B cell (primary cell): ENCODE measurements around the gene ZNF808. TPM values are rescaled to one million over a fixed set of nuclear protein-coding genes. Genes with fewer than 3 reads are reported as not detected.
"Not testable (repeated sequence)": the region's sequence is repeated elsewhere in the genome, so short reads cannot be mapped to it uniquely, and the experiment has no call there.

Experiments used
- ATAC-seq: fragments of 200-7000 bp; cut with Tn5 transposase; one replicate; pipeline ENCODE4 v1.10.0; 2021; ENCODE audit warnings: low read depth, mild to moderate bottlenecking, moderate number of reproducible peaks, moderate library complexity
- CTCF ChIA-PET: fragments of 350-600 bp; sonication (Branson Sonifier 250); formaldehyde crosslinking; loops from one replicate; lab custom pipeline; 2021; ENCODE audit warnings: antibody characterized with exemption, inconsistent platforms; lab: Charles Lee
- POLR2A ChIA-PET: fragments of 350-600 bp; sonication (Branson Sonifier 250); formaldehyde crosslinking; loops from one replicate; lab custom pipeline; 2021; ENCODE audit warnings: antibody characterized with exemption; lab: Charles Lee
- DNase-seq: peaks from one replicate; pipeline ENCODE4 v3.0.0; 2013
- H2AFZ ChIP-seq: 2 replicates; pipeline ENCODE4 v1.6.1; 2012; ENCODE audit warnings: mild to moderate bottlenecking, low read depth, low read length; ENCODE audit not compliant: insufficient read depth, poor library complexity, severe bottlenecking
- H3K27ac ChIP-seq, 2 donors: 1 replicate in 1 of 2; 2 replicates in 1 of 2; pipeline ENCODE4 v1.5.1; 2012 to 2013; ENCODE audit warnings: low read length in 2 of 2, mild to moderate bottlenecking in 2 of 2, moderate library complexity in 1 of 2
- H3K27me3 ChIP-seq, 4 experiments: fragments of 200-600 bp in 1 of 4; sonication (generic) in 1 of 4; replicated peaks in 1 of 4; 1 replicate in 2 of 4; 2 replicates in 2 of 4; pipeline versions ENCODE4 v1.6.1 to v1.7.0; 2013 to 2016; ENCODE audit warnings: low read length in 3 of 4, mild to moderate bottlenecking in 2 of 4, mixed read lengths in 1 of 4, moderate library complexity in 1 of 4; ENCODE audit not compliant: insufficient read depth in 4 of 4, control insufficient read depth in 3 of 4; ENCODE audit errors: control extremely low read depth in 1 of 4
- H3K36me3 ChIP-seq, 2 experiments: replicated peaks in 1 of 2; 1 replicate in 1 of 2; 2 replicates in 1 of 2; pipeline versions ENCODE4 v1.6.1 to v1.7.1; 2013; ENCODE audit warnings: low read length in 1 of 2; ENCODE audit not compliant: insufficient read depth in 2 of 2, control insufficient read depth in 1 of 2; ENCODE audit errors: control extremely low read depth in 1 of 2, extremely low read depth in 1 of 2
- H3K4me1 ChIP-seq, 2 donors: fragments of 200-600 bp in 1 of 2; sonication (generic) in 1 of 2; 1 replicate in 1 of 2; 2 replicates in 1 of 2; pipeline versions ENCODE4 v1.5.1 to v1.6.1; 2013 to 2017; ENCODE audit warnings: low read length in 2 of 2; ENCODE audit not compliant: control insufficient read depth in 2 of 2, insufficient read depth in 2 of 2
- H3K4me2 ChIP-seq: replicated peaks from 2 replicates; pipeline ENCODE3; 2012; ENCODE audit warnings: mild to moderate bottlenecking, low read depth, low read length; ENCODE audit not compliant: poor library complexity, severe bottlenecking
- H3K4me3 ChIP-seq, 5 experiments: fragments of 200-600 bp in 1 of 5; sonication (generic) in 1 of 5; 1 replicate in 3 of 5; 2 replicates in 2 of 5; pipeline versions ENCODE4 v1.5.1 to v1.7.0; 2011 to 2016; ENCODE audit warnings: low read length in 4 of 5, mild to moderate bottlenecking in 4 of 5, low read depth in 2 of 5, control low read depth in 1 of 5, moderate library complexity in 1 of 5; ENCODE audit not compliant: insufficient read depth in 1 of 5; ENCODE audit errors: control extremely low read depth in 1 of 5, extremely low read depth in 1 of 5
- H3K79me2 ChIP-seq: fragments of 200-600 bp; sonication (generic); one replicate; pipeline ENCODE4 v1.6.0; 2016; ENCODE audit warnings: low read length; ENCODE audit not compliant: control insufficient read depth, insufficient read depth
- H3K9ac ChIP-seq: fragments of 200-600 bp; sonication (generic); 2 replicates; pipeline ENCODE4 v1.6.1; 2017; ENCODE audit warnings: mild to moderate bottlenecking, low read length, moderate library complexity
- H3K9me3 ChIP-seq, 3 donors: one replicate each; pipeline versions ENCODE4 v1.6.1 to v1.7.1; 2013; ENCODE audit warnings: low read length in 2 of 3; ENCODE audit not compliant: control insufficient read depth in 2 of 3, insufficient read depth in 1 of 3; ENCODE audit errors: control extremely low read depth in 1 of 3
- H4K20me1 ChIP-seq: 2 replicates; pipeline ENCODE4 v1.6.0; 2012; ENCODE audit warnings: mild to moderate bottlenecking, low read length; ENCODE audit not compliant: insufficient read depth, control insufficient read depth, poor library complexity, severe bottlenecking
- H3K27ac Mint-ChIP-seq: one replicate; pipeline ENCODE4 v1.8.0; 2021; ENCODE audit warnings: mixed read lengths
- H3K27me3 Mint-ChIP-seq: one replicate; pipeline ENCODE4 v1.8.0; 2021; ENCODE audit warnings: mixed read lengths
- H3K4me1 Mint-ChIP-seq: one replicate; pipeline ENCODE4 v1.8.0; 2021; ENCODE audit warnings: mixed read lengths
- H3K4me3 Mint-ChIP-seq: one replicate; pipeline ENCODE4 v1.8.0; 2021; ENCODE audit warnings: mixed read lengths
- H3K9me3 Mint-ChIP-seq: one replicate; pipeline ENCODE4 v1.8.0; 2022; ENCODE audit warnings: mixed read lengths; ENCODE audit not compliant: insufficient read depth
- EZH2 ChIP-seq: IDR thresholded peaks from 2 replicates; pipeline ENCODE4 v1.6.1; 2012; ENCODE audit warnings: borderline replicate concordance, low read depth, mild to moderate bottlenecking, moderate library complexity, low read length; ENCODE audit not compliant: insufficient read depth, poor library complexity, severe bottlenecking
- WGBS: methylation state at CpG from one replicate; pipeline ENCODE4 v1.1.5; 2013; ENCODE audit warnings: missing lambda C conversion rate; ENCODE audit not compliant: insufficient coverage; 5-methylcytosine and 5-hydroxymethylcytosine counted together
- intact Hi-C: fragments of 100-400 bp; cut with micrococcal nuclease; formaldehyde crosslinking; loops from one replicate; pipeline ENCODE4 v1.10.0; 2022
- polyA plus RNA-seq: library from polyadenylated mRNA; depleted of rRNA; stranded (reverse); fragments of >200 nt; gene quantifications from 2 replicates; pipeline ENCODE4 v1.2.3, GENCODE V29; 2012
- total RNA-seq, 2 donors: library from RNA; stranded (reverse); fragments of 120-200 nt in 1 of 2; gene quantifications; 1 replicate in 1 of 2; 2 replicates in 1 of 2; pipeline versions ENCODE4 v1.2.3 to v1.2.4, GENCODE V29; 2013 to 2022
- TF ChIP-seq, protein P1 (sequence below): fragments of 200-600 bp; IDR thresholded peaks from one replicate; pipeline ENCODE4 v1.8.0; 2022; ENCODE audit warnings: antibody characterized with exemption, mild to moderate bottlenecking

ZNF808 gene
- total and polyA plus RNA-seq, 2 donors (not counting 1 experiment from before 2014, with no cell fraction given): 8.8 to 56.0 TPM

GRCh38 chr19:52498571-52498970 lies 28.9 kb upstream of the ZNF808 start:
- no peak for TF ChIP-seq EZH2
- TF ChIP-seq, protein P1, sequence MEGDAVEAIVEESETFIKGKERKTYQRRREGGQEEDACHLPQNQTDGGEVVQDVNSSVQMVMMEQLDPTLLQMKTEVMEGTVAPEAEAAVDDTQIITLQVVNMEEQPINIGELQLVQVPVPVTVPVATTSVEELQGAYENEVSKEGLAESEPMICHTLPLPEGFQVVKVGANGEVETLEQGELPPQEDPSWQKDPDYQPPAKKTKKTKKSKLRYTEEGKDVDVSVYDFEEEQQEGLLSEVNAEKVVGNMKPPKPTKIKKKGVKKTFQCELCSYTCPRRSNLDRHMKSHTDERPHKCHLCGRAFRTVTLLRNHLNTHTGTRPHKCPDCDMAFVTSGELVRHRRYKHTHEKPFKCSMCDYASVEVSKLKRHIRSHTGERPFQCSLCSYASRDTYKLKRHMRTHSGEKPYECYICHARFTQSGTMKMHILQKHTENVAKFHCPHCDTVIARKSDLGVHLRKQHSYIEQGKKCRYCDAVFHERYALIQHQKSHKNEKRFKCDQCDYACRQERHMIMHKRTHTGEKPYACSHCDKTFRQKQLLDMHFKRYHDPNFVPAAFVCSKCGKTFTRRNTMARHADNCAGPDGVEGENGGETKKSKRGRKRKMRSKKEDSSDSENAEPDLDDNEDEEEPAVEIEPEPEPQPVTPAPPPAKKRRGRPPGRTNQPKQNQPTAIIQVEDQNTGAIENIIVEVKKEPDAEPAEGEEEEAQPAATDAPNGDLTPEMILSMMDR: no peak
- Mint-ChIP-seq H3K4me3 (no peak overlapping the region), H3K9me3 (peaks cover 20% of the 10 kb centered on the region), H3K27ac (no peak overlapping the region), H3K27me3 (no peaks in the 10 kb centered on the region), H3K4me1 (no peaks in the 10 kb centered on the region)
- POLR2A ChIA-PET: no interaction called here
- intact Hi-C loops: no loop called here
- Histone ChIP-seq H4K20me1 (no peaks in the 10 kb centered on the region), H3K27ac (no peak overlapping the region), H3K4me3 (no peak overlapping the region), H3K9me3 (peaks cover 0 to 81% (median 6%) of the 10 kb centered on the region in 3 donors), H3K4me2 (no peak overlapping the region), H3K27me3 (no peaks in the 10 kb centered on the region), H2AFZ (no peak overlapping the region), H3K9ac (no peak overlapping the region), H3K79me2 (no peaks in the 10 kb centered on the region), H3K4me1 (no peaks in the 10 kb centered on the region), H3K36me3 (no peaks in the 10 kb centered on the region)
- CTCF ChIA-PET: no interaction called here
- no peak for DNase-seq
- WGBS: 98% methylated on average over 8 of the region's 8 CpGs
- ATAC-seq: no peak

GRCh38 chr19:52500474-52500873 lies 27.0 kb upstream of the ZNF808 start:
- peaks cover 14% of the 10 kb centered on the region for H3K9me3 Mint-ChIP-seq

DNA sequence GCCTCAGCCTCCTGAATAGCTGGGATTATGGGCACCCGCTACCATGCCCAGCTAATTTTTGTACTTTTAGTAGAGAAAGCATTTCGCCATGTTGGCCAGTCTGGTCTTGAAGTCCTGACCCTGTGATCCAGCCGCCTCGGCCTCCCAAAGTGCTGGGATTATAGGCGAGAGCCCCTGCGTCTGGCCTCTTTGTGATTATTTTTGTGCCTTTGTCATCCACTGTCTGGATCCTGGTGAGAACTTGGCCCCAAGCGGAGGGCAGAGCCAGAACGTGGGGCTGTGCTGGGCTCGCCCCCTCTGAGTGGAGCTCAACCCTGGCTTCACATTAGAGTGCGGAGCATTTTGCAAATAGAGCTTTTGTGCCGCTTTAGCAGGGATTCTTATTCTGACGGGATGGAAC lies 26.5 kb upstream of the ZNF808 start:
- DNase-seq, H3K27me3 Mint-ChIP-seq, intact Hi-C loops, H3K4me1 ChIP-seq, H3K4me3 ChIP-seq, H2AFZ ChIP-seq, H3K27ac ChIP-seq, H3K4me2 ChIP-seq, H3K27me3 ChIP-seq, H3K79me2 ChIP-seq, ATAC-seq, H3K9ac ChIP-seq, H3K4me1 Mint-ChIP-seq, CTCF ChIA-PET, H4K20me1 ChIP-seq, H3K4me3 Mint-ChIP-seq, POLR2A ChIA-PET, H3K27ac Mint-ChIP-seq, H3K36me3 ChIP-seq: not testable (repeated sequence)
- 90% methylated on average over 12 of the region's 12 CpGs for WGBS
- H3K9me3 ChIP-seq: peaks cover 0 to 77% (median 4%) of the 10 kb centered on the region in 3 donors
- peaks cover 11% of the 10 kb centered on the region for H3K9me3 Mint-ChIP-seq

More at GRCh38 chr19:52500474-52500873, 27.0 kb upstream of the ZNF808 start:
- POLR2A ChIA-PET, H3K27me3 Mint-ChIP-seq, H2AFZ ChIP-seq, H3K4me2 ChIP-seq, H3K9ac ChIP-seq, H3K4me3 ChIP-seq, H3K4me1 ChIP-seq, H3K27ac Mint-ChIP-seq, CTCF ChIA-PET, ATAC-seq, DNase-seq, H4K20me1 ChIP-seq, H3K27ac ChIP-seq, H3K4me3 Mint-ChIP-seq, H3K36me3 ChIP-seq, H3K4me1 Mint-ChIP-seq, intact Hi-C loops, H3K27me3 ChIP-seq, H3K79me2 ChIP-seq: not testable (repeated sequence)
- peaks cover 0 to 74% (median 4%) of the 10 kb centered on the region in 3 donors for H3K9me3 ChIP-seq
- 60% methylated on average over 1 of the region's 3 CpGs for WGBS
